Ovary (tissue), 3 donors: ENCODE measurements around the gene EMC8.

Experiments
- CTCF ChIP-seq, 3 donors: fragments of 450-650 bp in 2 of 3; fragments of 200-600 bp in 1 of 3; IDR thresholded peaks; one replicate each; pipeline versions ENCODE4 v1.5.1 to v1.8.0; 2016 to 2022; ENCODE audit warnings: antibody characterized with exemption in 3 of 3, mild to moderate bottlenecking in 1 of 3
- EP300 ChIP-seq: sonication (generic); formaldehyde crosslinking; IDR thresholded peaks from one replicate; pipeline ENCODE4 v1.6.1; 2017; ENCODE audit warnings: antibody characterized with exemption
- POLR2A ChIP-seq: fragments of 450-650 bp; IDR thresholded peaks from one replicate; pipeline ENCODE4 v1.6.1; 2017; ENCODE audit warnings: antibody characterized with exemption, mild to moderate bottlenecking, moderate library complexity
- donor health status: DM: no; HTN: no; CAD: no.

GRCh38 chr16:85763616-85764015 lies 35.7 kb downstream of the EMC8 start:
- TF ChIP-seq CTCF (IDR thresholded peaks at IDR 0.05), result no peak
- no peak for TF ChIP-seq EP300
- TF ChIP-seq POLR2A, result no peak
